ENCODE measurements around the gene THAP12. TPM values are rescaled to one million over a fixed set of nuclear protein-coding genes. Genes with fewer than 3 reads are reported as not detected.
A peak's percentile ranks its signal among the peaks of the same experiment; 100 is the strongest.
"Not testable (repeated sequence)": the region's sequence is repeated elsewhere in the genome, so short reads cannot be mapped to it uniquely, and the experiment has no call there.

Gene THAP12, protein sequence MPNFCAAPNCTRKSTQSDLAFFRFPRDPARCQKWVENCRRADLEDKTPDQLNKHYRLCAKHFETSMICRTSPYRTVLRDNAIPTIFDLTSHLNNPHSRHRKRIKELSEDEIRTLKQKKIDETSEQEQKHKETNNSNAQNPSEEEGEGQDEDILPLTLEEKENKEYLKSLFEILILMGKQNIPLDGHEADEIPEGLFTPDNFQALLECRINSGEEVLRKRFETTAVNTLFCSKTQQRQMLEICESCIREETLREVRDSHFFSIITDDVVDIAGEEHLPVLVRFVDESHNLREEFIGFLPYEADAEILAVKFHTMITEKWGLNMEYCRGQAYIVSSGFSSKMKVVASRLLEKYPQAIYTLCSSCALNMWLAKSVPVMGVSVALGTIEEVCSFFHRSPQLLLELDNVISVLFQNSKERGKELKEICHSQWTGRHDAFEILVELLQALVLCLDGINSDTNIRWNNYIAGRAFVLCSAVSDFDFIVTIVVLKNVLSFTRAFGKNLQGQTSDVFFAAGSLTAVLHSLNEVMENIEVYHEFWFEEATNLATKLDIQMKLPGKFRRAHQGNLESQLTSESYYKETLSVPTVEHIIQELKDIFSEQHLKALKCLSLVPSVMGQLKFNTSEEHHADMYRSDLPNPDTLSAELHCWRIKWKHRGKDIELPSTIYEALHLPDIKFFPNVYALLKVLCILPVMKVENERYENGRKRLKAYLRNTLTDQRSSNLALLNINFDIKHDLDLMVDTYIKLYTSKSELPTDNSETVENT
- total RNA-seq (10 to 100 TPM; 52.4 to 57.0 TPM), polyA plus RNA-seq (10 to 100 TPM; 58.6 to 66.3 (median 58.9) TPM), total RNA-seq (73.8 to 208 (median 159) reads per million in 6 experiments)

DNA sequence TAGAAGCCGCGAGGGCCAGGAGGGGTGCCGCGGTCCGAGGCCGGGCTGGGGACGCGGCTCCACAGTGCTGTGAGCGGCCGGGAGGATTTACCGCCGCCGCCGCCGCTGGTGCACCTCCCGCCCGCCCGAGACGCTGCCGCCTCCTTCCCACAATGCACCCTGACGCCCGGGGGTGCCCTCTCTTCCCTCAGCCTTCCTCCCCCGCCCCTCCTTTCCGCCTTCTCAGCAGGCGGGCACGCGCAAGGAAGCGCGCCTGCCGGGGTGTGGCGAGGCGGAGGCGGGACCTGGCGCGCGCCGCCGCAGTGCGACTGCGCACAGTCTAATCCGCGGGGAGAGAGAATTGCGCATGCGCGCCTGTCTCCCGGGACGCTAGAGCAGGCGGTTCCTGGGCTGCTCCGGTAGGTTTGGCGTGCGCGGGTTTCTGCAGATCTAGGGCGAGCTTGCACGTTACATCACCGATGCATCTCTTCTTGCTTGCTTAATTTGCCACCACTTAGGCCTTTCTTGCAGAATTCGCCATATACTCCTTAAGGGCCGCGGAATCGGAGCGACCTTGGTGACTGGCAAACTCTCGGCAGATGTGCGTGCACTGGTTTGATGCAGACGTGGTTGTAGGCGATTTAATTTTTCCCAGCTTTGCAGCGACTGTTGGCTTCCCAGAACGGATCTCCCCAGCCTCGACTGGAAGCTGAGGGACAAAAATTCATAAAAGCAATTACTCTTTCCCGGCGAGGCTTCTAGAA lies at the start of gene THAP12, which contains the start of gene GVQW3:
THAP12 (minus strand) TSS at position 156 of the 743 bp plus-strand sequence. CDS start 296 bp downstream, outside the sequence.
GVQW3 (plus strand) TSS at position 347 of the 743 bp plus-strand sequence. CDS start 506 bp downstream, outside the sequence.
- peak; percentile 94 to 99 (median 98) for DNase-seq
- Mint-ChIP-seq H3K36me3 (peaks cover 0 to 4% (median 3%) of the 10 kb centered on the region in 3 donors), H3K9me3 (no peaks in the 10 kb centered on the region), H3K4me3 (peak within 1 kb of the TSS; percentile 91 to 98 (median 96)), H3K27me3 (no peaks in the 10 kb centered on the region), H3K4me1 (peaks cover 38 to 80% (median 66%) of the 10 kb centered on the region in 4 donors), H3K27ac (peak within 1 kb of the TSS; percentile 79 to 96 (median 93))
- peak; percentile 87 to 89 for ATAC-seq
- POLR2A ChIA-PET = interaction anchor here (0.7 kb wide), 1 partner anchor 65 kb away, joined by 3 read pairs; no protein-coding TSS in a partner anchor

DNA sequence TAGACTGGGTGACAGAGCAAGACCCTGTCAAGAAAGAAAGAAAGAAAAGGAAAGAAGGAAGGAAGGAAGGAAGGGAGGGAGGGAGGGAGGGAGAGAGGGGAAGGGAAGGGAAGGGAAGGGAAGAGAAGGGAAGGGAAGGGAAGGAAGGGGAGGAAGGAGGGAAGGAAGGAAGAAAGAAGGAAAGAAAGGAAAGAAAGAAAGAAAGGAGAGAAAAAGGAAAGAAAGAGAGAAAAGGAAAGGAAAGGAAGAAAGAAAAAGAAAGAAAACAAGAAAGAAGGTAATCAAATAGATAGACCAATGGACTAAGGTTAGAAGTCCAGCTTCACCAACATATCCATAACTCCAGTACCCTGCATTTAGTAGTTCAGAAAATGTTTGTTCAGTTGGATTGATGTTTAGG lies 45.7 kb upstream of the THAP12 start:
- POLR2A ChIA-PET = no interaction called here
- no peak overlapping the region for H3K4me3 Mint-ChIP-seq

DNA sequence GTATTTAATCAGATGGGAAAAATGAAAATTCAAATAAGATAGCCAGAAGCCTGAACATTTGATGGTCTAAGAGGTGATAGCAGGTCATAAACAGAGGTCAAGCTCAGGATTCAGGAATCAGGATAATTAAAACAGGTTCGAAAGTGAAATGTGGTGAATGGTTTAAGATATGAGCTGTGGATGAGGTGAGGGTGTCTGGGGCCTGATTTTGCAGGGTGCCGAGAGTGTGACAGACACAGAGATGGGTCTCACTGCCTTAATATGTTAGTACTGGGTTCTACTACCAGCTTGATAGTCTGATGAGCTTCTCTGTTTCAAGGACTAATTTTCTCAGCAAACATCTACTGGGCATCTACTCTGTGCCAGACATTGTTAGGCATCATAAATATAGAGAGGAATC lies 44.0 kb upstream of the THAP12 start:
- H3K36me3 Mint-ChIP-seq = no peaks in the 10 kb centered on the region
- no peak for ATAC-seq

More for the DNA sequence above, 45.7 kb upstream of the THAP12 start:
- Mint-ChIP-seq H3K27me3 (peaks cover 2 to 14% (median 7%) of the 10 kb centered on the region in 5 donors), H3K27ac (no peak overlapping the region), H3K4me1 (no peaks in the 10 kb centered on the region), H3K9me3 (no peaks in the 10 kb centered on the region), H3K36me3 (no peaks in the 10 kb centered on the region)
- DNase-seq (no peak), ATAC-seq (no peak)

DNA sequence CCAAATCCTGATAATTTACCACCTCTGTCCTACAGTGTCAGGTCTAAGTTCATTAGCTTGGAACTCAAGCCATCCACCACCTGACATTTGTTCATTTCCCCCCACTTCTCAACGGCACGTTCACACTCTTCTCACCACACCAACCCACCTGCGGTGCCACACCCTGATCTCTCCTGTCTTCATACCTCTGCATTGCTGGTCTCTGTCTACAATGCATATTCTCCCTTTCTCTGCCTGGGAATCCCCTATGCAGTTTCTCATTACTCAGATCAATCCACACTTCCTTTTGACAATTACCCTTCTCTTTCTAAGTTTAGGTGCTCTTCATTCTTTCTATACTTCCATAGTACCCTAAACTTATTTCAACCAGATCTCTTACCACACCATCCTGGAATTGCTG lies 43.4 kb upstream of the THAP12 start:
- H3K4me1 Mint-ChIP-seq = no peaks in the 10 kb centered on the region
- no peak for ATAC-seq
- no peak overlapping the region for H3K4me3 Mint-ChIP-seq
- no peaks in the 10 kb centered on the region for H3K9me3 Mint-ChIP-seq
- no peaks in the 10 kb centered on the region for H3K36me3 Mint-ChIP-seq
- POLR2A ChIA-PET = no interaction called here
- peaks cover 2 to 14% (median 5%) of the 10 kb centered on the region in 5 donors for H3K27me3 Mint-ChIP-seq
- H3K27ac Mint-ChIP-seq = no peak overlapping the region
- no peak for DNase-seq

More for the DNA sequence above, 44.0 kb upstream of the THAP12 start:
- POLR2A ChIA-PET = no interaction called here
- Mint-ChIP-seq H3K27ac (no peak overlapping the region), H3K9me3 (no peaks in the 10 kb centered on the region), H3K27me3 (peaks cover 2 to 14% (median 7%) of the 10 kb centered on the region in 5 donors), H3K4me3 (no peak overlapping the region), H3K4me1 (no peaks in the 10 kb centered on the region)
- DNase-seq = no peak

DNA sequence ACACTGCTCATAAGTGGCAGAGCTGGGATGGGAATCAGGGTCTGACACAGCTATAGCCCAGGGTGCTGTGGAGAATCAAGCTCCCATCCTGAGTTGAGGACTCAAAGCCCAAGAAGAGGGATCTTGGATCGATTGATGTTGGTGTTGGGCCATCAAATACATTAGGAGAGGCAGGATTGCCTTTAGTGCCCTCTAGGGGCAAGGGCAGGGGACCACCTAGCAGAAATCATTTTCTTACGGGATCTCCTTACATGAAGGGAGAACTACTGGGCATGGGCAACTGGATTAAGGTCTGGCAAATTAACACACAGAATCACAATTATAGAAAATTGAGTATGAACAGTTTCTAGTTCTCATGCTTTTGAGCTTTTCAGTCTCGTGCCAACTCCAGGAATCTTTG lies 39.0 kb upstream of the THAP12 start:
- no peak for ATAC-seq
- DNase-seq = no peak
- H3K36me3 Mint-ChIP-seq = no peaks in the 10 kb centered on the region
- H3K27ac Mint-ChIP-seq = no peak overlapping the region
- no peak overlapping the region for H3K4me3 Mint-ChIP-seq
- H3K9me3 Mint-ChIP-seq = no peaks in the 10 kb centered on the region
- POLR2A ChIA-PET = no interaction called here
- no peaks in the 10 kb centered on the region for H3K4me1 Mint-ChIP-seq
- H3K27me3 Mint-ChIP-seq = peaks cover 7 to 18% (median 10%) of the 10 kb centered on the region in 5 donors

DNA sequence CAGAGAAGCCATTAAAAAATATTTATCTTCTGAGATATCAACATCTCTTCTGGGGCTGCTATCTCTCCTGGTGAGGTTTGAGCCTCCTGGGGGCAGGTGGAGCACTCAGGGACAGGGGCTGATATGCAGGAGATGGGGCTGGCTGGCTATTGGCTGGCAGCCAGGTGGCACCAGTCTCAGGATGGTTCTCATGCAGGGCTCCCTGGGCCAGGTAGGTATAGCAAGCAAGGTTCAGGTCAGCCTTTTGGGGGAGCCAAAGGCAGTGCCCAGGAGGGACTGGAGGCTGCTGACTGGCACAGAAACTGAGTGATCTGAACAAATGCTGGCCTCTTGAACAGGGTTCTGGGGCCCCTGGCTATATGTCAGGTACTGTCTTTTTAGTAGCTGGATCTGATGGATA lies 34.1 kb upstream of the THAP12 start:
- DNase-seq = no peak

DNA sequence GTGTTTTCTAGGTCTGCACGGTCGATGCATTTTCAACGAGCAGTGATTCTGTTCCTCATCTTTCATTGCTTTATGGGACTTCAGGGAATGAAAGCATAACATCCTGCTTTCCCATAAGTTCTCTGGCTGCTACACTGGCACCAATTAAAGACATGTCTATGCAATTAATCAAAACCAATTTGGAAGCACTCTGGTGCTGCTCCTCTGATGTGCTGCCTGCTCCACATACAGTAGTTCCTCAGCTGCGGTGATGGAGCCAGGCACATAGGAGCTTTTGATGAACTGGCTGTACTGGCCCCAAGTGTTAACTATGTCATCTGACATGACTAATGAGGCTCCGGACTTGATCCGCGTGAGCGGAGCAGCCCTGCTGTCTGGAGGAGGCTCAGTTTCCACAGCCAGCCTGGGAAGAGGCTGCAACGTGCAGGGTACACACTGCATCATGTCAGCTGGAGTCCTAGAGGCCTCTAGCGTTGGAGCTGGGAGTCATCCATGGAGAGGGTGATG lies 30.0 kb upstream of the THAP12 start:
- POLR2A ChIA-PET = no interaction called here
- DNase-seq (no peak), ATAC-seq (no peak)
- H3K36me3 Mint-ChIP-seq = no peaks in the 10 kb centered on the region
- peaks cover 0 to 1% (median 0%) of the 10 kb centered on the region in 4 donors for H3K4me1 Mint-ChIP-seq
- peaks cover 0 to 5% (median 1%) of the 10 kb centered on the region in 5 donors for H3K27me3 Mint-ChIP-seq
- H3K9me3 Mint-ChIP-seq = no peaks in the 10 kb centered on the region
- H3K4me3 Mint-ChIP-seq = no peak overlapping the region
- peak overlapping the region in 1 of 10 donors; percentile 15 for H3K27ac Mint-ChIP-seq

More for the DNA sequence above, 34.1 kb upstream of the THAP12 start:
- H3K9me3 Mint-ChIP-seq = no peaks in the 10 kb centered on the region
- peaks cover 7 to 18% (median 10%) of the 10 kb centered on the region in 5 donors for H3K27me3 Mint-ChIP-seq
- no peak overlapping the region for H3K4me3 Mint-ChIP-seq
- no peaks in the 10 kb centered on the region for H3K36me3 Mint-ChIP-seq
- POLR2A ChIA-PET = no interaction called here
- peaks cover 0 to 1% (median 0%) of the 10 kb centered on the region in 4 donors for H3K4me1 Mint-ChIP-seq
- no peak overlapping the region for H3K27ac Mint-ChIP-seq
- ATAC-seq = no peak

DNA sequence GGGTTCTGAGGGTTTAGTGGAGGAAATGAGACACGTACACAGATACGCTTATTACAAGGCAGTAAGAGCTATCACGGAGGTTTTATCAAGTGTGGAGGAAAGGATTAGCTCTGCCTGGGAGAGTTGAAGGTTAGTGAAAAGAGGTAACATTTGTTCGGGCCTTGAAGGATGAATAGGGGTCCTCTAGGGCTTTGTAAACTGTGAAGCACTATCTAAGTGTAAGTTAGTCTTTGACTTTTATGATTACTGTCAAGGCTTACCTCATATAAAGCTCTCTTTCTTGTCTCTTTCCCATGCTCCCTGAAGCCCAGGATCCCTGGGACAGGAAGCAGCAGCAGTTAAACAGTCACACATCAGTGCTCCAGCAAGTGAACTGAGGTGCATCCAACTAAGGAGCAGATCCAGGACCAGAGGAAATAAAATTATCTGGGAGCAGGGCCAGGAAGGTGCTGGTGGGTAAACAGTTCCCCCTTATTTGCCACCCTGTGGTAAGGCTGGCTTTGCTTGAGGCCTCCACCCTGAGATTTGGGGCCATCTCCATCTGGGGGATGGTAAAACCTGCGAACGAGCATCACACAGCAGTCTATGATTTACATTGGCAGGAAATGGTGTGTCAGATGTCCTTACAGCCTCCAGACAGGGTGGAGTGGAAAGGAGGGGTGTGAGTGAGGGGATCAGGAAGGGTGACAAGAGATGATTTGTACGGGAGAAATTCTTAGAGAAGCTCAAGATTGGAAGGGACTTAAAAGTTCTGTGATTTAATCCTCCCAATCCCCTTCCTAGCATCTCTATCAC lies 27.4 kb upstream of the THAP12 start:
- Mint-ChIP-seq H3K27ac (peak overlapping the region in 2 of 10 donors; percentile 23 to 41), H3K4me1 (peaks cover 0 to 3% (median 0%) of the 10 kb centered on the region in 4 donors), H3K27me3 (peaks cover 0 to 4% (median 0%) of the 10 kb centered on the region in 5 donors), H3K36me3 (no peaks in the 10 kb centered on the region), H3K4me3 (no peak overlapping the region), H3K9me3 (no peaks in the 10 kb centered on the region)
- DNase-seq (no peak), ATAC-seq (no peak)
- POLR2A ChIA-PET = no interaction called here

DNA sequence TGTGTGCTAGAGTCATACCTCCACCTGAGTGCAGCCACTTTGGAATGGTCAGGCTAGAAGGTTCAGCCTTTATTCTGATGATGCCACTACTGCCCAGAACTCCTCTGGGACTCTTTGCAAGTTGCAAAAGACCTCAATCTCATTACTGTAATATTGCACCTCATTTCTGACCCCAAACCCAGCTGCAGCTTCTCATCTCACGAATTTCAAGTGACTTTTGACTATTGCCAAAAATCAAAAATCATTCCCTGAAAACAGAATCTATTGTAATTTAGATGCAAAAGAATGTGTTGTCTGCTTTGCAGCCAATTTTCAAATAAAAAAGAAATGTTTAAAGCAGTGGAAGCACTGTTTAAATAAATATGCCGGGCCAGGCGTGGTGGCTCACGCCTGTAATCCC lies 25.4 kb upstream of the THAP12 start:
- DNase-seq = no peak
- Mint-ChIP-seq H3K4me1 (peaks cover 0 to 2% (median 0%) of the 10 kb centered on the region in 4 donors), H3K27ac (no peak overlapping the region), H3K36me3 (no peaks in the 10 kb centered on the region), H3K27me3 (no peaks in the 10 kb centered on the region), H3K4me3 (no peak overlapping the region), H3K9me3 (no peaks in the 10 kb centered on the region)
- ATAC-seq = no peak
- POLR2A ChIA-PET = no interaction called here

DNA sequence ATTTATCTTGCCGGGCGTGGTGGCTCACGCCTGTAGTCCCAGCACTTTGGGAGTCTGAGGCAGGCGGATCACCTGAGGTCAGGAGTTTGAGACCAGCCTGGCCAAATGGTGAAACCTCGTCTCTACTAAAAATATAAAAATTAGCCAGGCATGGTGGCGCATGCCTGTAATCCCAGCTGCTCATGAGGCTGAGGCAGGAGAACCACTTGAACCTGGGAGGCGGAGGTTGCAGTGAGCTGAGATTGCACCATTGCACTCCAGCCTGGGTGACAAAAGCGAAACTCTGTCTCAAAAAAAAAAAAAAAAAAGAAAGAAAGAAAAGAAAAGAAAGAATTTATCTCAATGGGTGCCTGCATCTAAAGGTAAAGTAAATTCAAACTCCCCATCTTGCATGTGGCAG lies 20.6 kb upstream of the THAP12 start:
- POLR2A ChIA-PET = not testable (repeated sequence)

DNA sequence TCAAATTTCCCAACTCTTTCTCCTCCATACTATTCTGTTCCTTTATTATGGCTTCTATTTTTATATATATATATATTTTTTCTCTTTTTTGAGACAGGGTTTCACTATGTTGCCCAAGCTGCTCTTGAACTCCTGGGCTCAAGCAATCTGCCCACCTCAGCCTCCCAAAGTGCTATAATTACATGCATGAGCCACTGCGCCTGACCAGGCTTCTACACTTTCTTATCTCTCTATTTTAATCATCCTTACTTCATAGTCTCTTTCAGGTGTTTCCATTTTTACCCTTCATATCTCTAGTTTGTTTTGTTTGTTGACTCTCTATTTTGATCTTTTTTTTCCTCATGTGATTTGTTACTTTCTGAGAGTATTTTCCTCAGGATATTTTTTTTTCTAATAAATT lies 20.0 kb upstream of the THAP12 start:
- Mint-ChIP-seq H3K4me3 (no peak overlapping the region), H3K27me3 (no peaks in the 10 kb centered on the region), H3K4me1 (peaks cover 0 to 2% (median 0%) of the 10 kb centered on the region in 4 donors), H3K9me3 (no peaks in the 10 kb centered on the region), H3K27ac (peak overlapping the region in 1 of 10 donors; percentile 20), H3K36me3 (peaks cover 0 to 2% (median 0%) of the 10 kb centered on the region in 3 donors)
- POLR2A ChIA-PET = no interaction called here
- DNase-seq (no peak), ATAC-seq (no peak)

More for the DNA sequence above, 20.6 kb upstream of the THAP12 start:
- not testable (repeated sequence) for H3K36me3 Mint-ChIP-seq, DNase-seq, H3K4me1 Mint-ChIP-seq, H3K9me3 Mint-ChIP-seq, H3K4me3 Mint-ChIP-seq, H3K27me3 Mint-ChIP-seq, ATAC-seq
- H3K27ac Mint-ChIP-seq = peak overlapping the region in 1 of 10 donors; percentile 20

Measured in naive thymus-derived CD8-positive, alpha-beta T cell (primary cell).